Measurements from ENCODE around the gene IRF4. TPM values are rescaled to one million over a fixed set of nuclear protein-coding genes. Genes with fewer than 3 reads are reported as not detected.

Gene IRF4
- total RNA-seq, 1 experiment from 2014 or later = 0.15 TPM

- ATAC-seq = no peak
- H2AFZ ChIP-seq (ENCODE audit: low read length) = no peak overlapping the region
- H3K4me1 ChIP-seq (ENCODE audit: insufficient read depth, low read length) = peaks cover 5% of the 10 kb centered on the region
- CTCF ChIA-PET = no interaction called here
- no peaks in the 10 kb centered on the region for H3K9me2 ChIP-seq (replicated peaks; ENCODE audit: low read length)
- H3K27ac ChIP-seq (ENCODE audit: low read length) = no peak overlapping the region
- H3K9ac ChIP-seq (ENCODE audit: low read length) = no peak overlapping the region
- no peaks in the 10 kb centered on the region for H3F3A ChIP-seq (ENCODE audit: low read length, unreplicated experiment)
- peaks cover 28% of the 10 kb centered on the region for H3K27me3 ChIP-seq (ENCODE audit: low read length)
- no peak for TF ChIP-seq EZH2phosphoT487 (IDR thresholded peaks at IDR 0.05; ENCODE audit: borderline replicate concordance, low read length)
- TF ChIP-seq CTCF (conservative IDR thresholded peaks at IDR 0.05; ENCODE audit: low read depth, low read length) = no peak
- TF ChIP-seq EZH2 (IDR thresholded peaks at IDR 0.05; ENCODE audit: low read length, unreplicated experiment) = no peak
- H3K36me3 ChIP-seq (ENCODE audit: low read depth, low read length) = no peaks in the 10 kb centered on the region
- no peak for DNase-seq
- H3K4me3 ChIP-seq (ENCODE audit: low read length) = no peak overlapping the region
- POLR2A ChIA-PET (ENCODE audit: unreplicated experiment) = no interaction called here
- BruUV-seq (replicated peaks) = no TSS peak
- intact Hi-C loops (cut with micrococcal nuclease) = no loop called here
- no peaks in the 10 kb centered on the region for H3K9me3 ChIP-seq (ENCODE audit: low read length)
- no peaks in the 10 kb centered on the region for H4K20me1 ChIP-seq (ENCODE audit: low read length)
- H3K4me2 ChIP-seq (ENCODE audit: low read length) = no peak overlapping the region
- no peaks in the 10 kb centered on the region for H3K79me2 ChIP-seq (ENCODE audit: low read length)
These were observed 23.5 kb downstream of the IRF4 start for GRCh38 chr6:415087-415486.

GRCh38 chr6:421211-421610 lies 29.7 kb downstream of the IRF4 start:
- no peaks in the 10 kb centered on the region for H3K9me3 ChIP-seq (ENCODE audit: low read length)
- no peak overlapping the region for H3K4me2 ChIP-seq (ENCODE audit: low read length)
- intact Hi-C loops (cut with micrococcal nuclease) = no loop called here
- CTCF ChIA-PET = no interaction called here
- H3F3A ChIP-seq (ENCODE audit: low read length, unreplicated experiment) = no peaks in the 10 kb centered on the region
- H4K20me1 ChIP-seq (ENCODE audit: low read length) = no peaks in the 10 kb centered on the region
- H3K9ac ChIP-seq (ENCODE audit: low read length) = no peak overlapping the region
- no peaks in the 10 kb centered on the region for H3K9me2 ChIP-seq (replicated peaks; ENCODE audit: low read length)
- no peak for ATAC-seq
- no peak for DNase-seq
- no peaks in the 10 kb centered on the region for H3K79me2 ChIP-seq (ENCODE audit: low read length)
- H3K36me3 ChIP-seq (ENCODE audit: low read depth, low read length) = no peaks in the 10 kb centered on the region
- no peak overlapping the region for H3K27ac ChIP-seq (ENCODE audit: low read length)
- POLR2A ChIA-PET (ENCODE audit: unreplicated experiment) = no interaction called here
- no peaks in the 10 kb centered on the region for H3K27me3 ChIP-seq (ENCODE audit: low read length)
- peaks cover 18% of the 10 kb centered on the region for H3K4me1 ChIP-seq (ENCODE audit: insufficient read depth, low read length)
- H2AFZ ChIP-seq (ENCODE audit: low read length) = no peak overlapping the region
- no TSS peak for BruUV-seq (replicated peaks)
- TF ChIP-seq EZH2phosphoT487 (IDR thresholded peaks at IDR 0.05; ENCODE audit: borderline replicate concordance, low read length) (no peak), CTCF (conservative IDR thresholded peaks at IDR 0.05; ENCODE audit: low read depth, low read length) (no peak), EZH2 (IDR thresholded peaks at IDR 0.05; ENCODE audit: low read length, unreplicated experiment) (no peak)
- H3K4me3 ChIP-seq (ENCODE audit: low read length) = no peak overlapping the region

- H3K79me2 ChIP-seq (ENCODE audit: low read length) = no peaks in the 10 kb centered on the region
- H2AFZ ChIP-seq (ENCODE audit: low read length) = 0 out of 2 replicates have a peak overlapping the region, but pooled peaks have one; percentile 41
- TF ChIP-seq CTCF (conservative IDR thresholded peaks at IDR 0.05; ENCODE audit: low read depth, low read length) = no peak
- no peak for TF ChIP-seq EZH2 (IDR thresholded peaks at IDR 0.05; ENCODE audit: low read length, unreplicated experiment)
- TF ChIP-seq EZH2phosphoT487 (IDR thresholded peaks at IDR 0.05; ENCODE audit: borderline replicate concordance, low read length) = no peak
- peak; percentile 96 for DNase-seq
- H3K4me1 ChIP-seq (ENCODE audit: insufficient read depth, low read length) = peaks cover 18% of the 10 kb centered on the region
- H3K27ac ChIP-seq (ENCODE audit: low read length) = peak overlapping the region; percentile 76
- H3K9ac ChIP-seq (ENCODE audit: low read length) = no peak overlapping the region
- no peaks in the 10 kb centered on the region for H3K9me2 ChIP-seq (replicated peaks; ENCODE audit: low read length)
- ATAC-seq = peak; percentile 100
- H3K36me3 ChIP-seq (ENCODE audit: low read depth, low read length) = no peaks in the 10 kb centered on the region
- H3F3A ChIP-seq (ENCODE audit: low read length, unreplicated experiment) = no peaks in the 10 kb centered on the region
- CTCF ChIA-PET = interaction anchor here (0.6 to 0.7 kb wide), 4 partner anchors 22 to 170 kb away, joined by 4 to 9 read pairs (median 6); no protein-coding TSS in a partner anchor
- peak overlapping the region; percentile 28; the same call in 1 of the 2 replicates for H3K4me3 ChIP-seq (ENCODE audit: low read length)
- intact Hi-C loops (cut with micrococcal nuclease) = loop anchor here (1.0 kb wide), 1 partner anchor 14 kb away; no protein-coding TSS in a partner anchor
- H4K20me1 ChIP-seq (ENCODE audit: low read length) = no peaks in the 10 kb centered on the region
- H3K27me3 ChIP-seq (ENCODE audit: low read length) = no peaks in the 10 kb centered on the region
- no TSS peak for BruUV-seq (replicated peaks)
- H3K9me3 ChIP-seq (ENCODE audit: low read length) = no peaks in the 10 kb centered on the region
- POLR2A ChIA-PET (ENCODE audit: unreplicated experiment) = interaction anchor here (0.6 kb wide), 1 partner anchor 111 kb away, joined by 7 read pairs; no protein-coding TSS in a partner anchor
- peak overlapping the region; percentile 76 for H3K4me2 ChIP-seq (ENCODE audit: low read length)
These were observed 31.0 kb downstream of the IRF4 start for GRCh38 chr6:422433-423054.
